ENCODE results near the gene HMGCL. TPM values are rescaled to one million over a fixed set of nuclear protein-coding genes. Genes with fewer than 3 reads are reported as not detected.
A peak's percentile ranks its signal among the peaks of the same experiment; 100 is the strongest.

HMGCL gene
- polyA plus RNA-seq, 1 donor: 70.9 TPM

DNA sequence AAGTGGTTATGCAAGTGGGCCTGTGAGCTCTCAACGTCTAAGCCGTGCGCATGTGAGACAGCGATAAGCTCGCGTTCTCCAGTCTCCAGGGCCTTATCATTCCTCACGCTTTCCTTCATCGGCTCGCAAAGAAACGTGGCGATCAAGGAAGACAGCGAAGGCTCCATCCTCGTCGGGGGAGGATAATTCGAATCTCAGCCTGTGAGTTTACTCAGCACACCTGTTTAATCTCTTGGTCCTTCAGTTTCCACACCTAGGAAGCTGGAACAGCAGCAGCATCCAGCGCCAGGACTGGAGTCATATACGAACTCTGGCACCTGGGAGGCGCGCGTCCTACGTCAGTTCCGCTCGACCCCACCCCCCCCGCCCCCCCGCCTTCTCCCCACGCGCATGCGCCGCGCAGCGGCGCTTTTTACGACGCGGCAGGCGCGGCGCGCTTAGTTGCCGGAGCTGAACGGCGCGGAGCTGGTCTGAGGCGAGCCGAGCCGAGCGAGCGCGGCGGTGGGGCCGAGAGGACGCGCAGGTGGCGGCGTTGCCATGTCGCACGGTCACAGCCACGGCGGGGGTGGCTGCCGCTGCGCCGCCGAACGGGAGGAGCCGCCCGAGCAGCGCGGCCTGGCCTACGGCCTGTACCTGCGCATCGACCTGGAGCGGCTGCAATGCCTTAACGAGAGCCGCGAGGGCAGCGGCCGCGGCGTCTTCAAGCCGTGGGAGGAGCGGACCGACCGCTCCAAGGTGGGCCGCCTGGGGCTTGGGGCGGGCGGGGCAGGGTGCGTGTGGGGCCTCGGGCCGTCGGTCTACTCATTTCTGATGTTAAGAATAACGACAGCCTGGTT is 47.0 kb downstream of the HMGCL start, which contains the start of gene PITHD1:
Gene PITHD1, plus strand, starts transcription at position 440 of the 836 bp plus-strand sequence. Its CDS starts 98 bp downstream, at position 538.
- peak; percentile 89 for DNase-seq

DNA sequence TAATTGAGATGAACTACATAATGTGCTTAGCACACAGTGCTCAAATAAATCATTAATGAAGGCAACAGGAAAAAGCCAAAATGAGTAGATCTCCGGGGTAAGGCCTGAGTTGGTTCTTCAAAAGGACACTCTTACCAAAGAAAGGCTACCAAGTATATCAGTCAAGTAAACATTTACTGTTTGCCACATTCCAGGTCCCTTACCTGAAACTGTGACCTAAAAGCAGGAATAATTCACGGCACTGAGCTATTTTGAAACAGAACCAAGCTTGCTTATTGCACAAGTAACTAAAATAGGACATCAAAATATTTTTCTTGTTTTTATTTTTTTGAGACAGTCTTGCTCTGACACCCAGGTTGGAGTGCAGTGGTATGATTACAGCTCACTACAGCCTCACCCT is 49.0 kb downstream of the HMGCL start:
- DNase-seq: no peak

DNA sequence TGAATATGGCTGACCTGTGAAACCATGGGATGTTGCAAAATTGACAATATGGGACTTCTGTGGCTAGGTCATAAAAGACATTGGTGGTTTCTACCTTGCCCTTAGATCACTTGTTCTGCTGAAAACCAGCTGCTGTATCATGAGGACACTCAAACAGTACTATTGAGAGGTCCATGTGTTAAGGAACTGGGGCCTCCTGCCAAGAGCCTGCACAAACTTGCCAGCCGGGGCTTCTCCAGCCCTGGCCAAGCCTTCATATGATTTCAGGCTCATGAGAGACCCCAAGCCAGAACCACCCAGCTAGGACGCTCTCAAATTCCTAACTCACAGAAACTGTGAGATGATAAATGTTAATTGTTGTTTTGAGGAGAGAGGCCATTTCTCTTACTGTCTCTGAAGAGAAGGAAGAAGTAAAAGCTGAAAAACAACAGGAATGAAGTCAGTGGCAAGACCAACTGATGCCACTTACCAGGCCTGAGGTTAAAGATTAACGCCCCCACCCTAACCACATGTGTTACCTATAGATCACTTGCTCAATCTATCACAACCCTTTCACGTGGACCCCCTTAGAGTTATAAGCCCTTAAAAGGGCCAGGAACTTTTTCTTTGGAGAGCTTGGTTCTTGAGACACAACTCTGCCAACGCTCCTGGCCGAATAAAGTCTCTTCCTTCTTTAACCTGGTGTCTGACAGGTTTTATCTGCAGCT is 50.9 kb downstream of the HMGCL start:
- DNase-seq: no peak

DNA sequence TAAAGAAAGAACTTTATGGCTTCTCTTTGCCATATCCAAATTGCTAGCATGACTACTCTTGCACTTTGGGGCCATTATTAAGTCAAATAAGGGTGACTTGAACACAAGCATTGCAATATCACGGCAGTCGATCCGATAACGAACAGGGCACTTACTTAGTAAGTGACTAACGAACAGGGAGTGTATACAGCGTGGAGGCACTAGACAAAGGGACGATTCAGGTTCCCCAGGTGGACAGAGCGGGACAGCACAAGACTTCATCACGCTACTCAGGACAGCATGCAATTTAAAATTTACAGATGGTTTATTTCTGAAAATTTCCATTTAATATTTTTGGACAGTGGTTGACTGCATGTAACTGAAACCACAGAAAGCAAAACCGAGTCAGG is 52.4 kb downstream of the HMGCL start:
- no peak for DNase-seq

DNA sequence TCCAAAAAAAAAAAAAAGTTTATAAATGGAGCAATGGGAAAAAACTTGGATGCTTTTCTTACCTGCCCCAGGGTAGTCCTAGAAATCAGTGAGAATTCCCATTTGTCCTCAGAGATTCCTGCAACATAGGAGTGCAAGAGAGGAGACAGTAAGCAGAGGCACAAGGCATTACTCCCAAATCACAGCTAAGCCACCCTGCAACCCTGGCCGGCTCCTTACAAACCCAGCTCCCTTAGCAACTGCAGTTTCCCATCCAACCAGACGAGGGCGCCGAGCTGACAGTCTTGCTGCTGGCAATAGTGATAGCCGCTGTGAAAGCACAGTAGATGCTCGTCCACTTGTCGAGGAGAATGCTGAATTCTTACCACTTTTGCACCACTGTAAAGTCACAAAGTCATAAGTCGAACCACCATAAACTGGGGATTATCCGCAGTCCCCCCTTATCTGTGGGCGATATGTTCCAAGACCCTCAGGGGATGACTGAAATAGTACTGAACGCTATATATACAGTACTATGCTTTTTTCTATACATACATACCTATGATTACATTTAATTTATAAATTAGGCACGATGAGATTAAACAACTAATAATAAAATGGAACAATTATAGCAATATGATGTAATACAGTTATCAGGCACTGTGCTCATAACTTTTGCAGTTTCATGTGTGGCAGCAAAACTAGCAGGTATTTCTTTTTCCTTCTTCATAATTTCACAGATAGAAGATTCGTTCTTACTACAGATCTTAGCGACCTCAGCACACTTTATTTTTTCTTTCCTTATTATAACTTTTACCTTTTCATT is 53.0 kb downstream of the HMGCL start:
- peak; percentile 76 for DNase-seq

DNA sequence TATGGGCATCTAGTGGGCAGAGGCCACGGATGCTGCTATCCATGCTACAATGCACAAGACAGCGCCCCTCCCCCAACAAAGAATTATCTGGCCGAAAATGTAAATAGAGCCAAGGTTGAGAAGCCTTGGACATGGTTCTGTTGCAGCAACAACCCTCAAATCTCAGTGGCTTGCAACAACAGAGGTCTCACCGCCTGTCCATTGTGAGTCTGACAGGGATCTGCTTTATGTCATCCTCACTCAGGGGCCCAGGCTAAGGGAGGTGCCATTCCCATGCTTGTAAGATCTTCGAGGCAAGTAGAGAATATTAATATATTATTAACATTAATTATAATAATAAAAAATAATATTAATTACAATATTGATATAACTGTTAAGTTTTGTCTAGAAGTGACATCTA is 56.5 kb downstream of the HMGCL start:
- no peak for DNase-seq

DNA sequence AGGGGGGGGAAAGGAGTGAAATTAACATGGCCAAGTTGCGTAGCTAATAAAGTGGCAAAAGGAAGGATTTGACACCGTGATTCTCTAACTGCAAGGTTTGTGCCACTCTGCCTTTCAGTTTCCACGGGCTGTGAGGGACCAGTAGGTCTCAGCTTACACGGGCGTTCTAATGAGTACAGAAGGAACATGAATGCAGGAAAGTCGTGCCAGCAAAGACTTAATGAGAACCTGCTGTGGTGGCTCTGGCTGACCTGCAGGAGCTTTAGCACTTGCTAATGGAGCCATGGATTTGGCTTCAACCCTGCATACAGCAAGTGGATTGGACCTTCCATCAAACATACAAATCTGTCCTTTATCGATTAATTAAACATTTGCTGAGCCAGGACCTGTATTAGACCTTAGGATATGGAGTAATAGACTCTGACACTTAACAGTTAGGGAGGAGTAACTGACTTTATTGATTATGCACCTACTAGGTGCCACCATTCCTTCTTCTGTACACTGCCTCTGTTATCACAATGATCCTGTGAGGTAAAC is 62.1 kb downstream of the HMGCL start:
- no peak for DNase-seq

DNA sequence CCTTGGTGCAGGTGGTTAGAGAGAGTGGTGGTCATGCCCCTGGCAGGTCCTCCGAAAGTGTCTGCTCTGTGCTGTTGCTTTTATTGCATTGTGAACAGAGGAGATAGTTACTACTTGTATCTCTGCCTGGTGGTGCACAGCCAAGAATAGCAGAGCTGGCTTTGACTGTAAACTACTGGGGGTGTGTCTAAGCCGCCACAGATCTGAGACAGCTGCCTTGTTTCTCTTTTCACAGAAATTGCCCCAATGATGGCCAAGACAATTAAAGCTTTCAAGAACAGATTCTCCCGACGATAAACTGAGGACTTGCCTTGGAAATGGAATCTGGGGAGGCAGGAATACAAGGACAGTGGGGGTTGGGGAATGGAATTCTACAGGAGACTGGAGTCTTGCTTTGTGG is 66.0 kb downstream of the HMGCL start:
- DNase-seq: no peak

DNA sequence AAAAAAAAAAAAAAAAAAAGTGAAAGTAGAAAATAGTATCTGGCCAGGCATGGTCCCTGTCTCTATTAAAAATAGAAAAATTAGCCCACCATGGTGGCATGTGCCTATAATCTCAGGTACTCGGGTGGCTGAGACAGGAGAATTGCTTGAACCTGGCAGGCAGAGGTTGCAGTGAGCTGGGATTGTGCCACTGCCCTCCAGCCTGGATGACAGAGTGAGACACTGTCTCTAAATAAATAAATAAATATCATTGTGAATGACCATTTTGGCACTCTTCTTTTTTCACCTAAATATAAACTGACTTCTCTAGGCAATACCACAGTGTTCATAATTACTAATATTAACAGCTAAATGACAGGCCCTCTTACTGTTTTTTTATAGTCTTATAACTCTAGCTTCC is 67.4 kb downstream of the HMGCL start:
- no peak for DNase-seq

DNA sequence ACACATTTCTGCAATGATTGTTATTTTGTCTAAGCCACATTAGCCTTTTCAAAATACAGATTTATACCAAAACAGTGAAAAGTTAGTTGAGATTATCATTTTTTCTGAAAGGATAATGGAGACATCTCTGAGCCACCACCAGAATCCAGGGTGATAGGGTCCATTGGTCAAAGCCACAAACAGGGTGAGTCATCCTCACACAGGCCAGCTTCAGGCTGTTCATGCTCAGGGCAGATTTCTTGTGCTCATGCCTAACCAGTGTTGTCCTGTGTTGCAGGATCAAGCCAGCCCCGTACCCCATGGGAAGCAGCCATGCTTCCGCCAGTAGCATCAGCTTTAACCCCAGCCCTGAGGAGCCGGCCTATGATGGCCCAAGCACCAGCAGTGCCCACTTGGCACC is 68.6 kb downstream of the HMGCL start:
- no peak for DNase-seq

DNA sequence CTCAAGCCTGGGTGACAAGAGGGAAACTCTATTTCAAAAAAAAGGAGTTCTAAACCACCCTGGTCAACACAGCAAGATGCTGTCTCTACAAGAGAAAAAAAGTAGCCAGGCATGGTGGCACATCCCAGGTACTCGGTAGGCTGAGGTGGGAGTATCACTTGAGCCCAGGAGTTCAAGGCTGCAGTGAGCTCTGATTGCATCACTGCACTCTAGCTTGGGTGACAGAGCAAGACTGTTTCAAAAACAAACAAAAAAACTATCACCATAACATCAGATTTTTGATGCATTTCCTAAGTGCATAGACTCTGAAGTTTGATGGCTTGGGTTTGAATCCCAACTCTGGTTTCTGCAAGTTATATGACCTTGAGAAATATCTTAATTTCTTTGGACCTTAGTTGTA is 72.3 kb downstream of the HMGCL start:
- no peak for DNase-seq

Other genes starting within 250 kb of the HMGCL start
- gene RPL11, start 133.6 kb downstream of the HMGCL start, polyA plus RNA-seq (ENCODE audit: insufficient read length): 2,201 TPM
- 38.1 TPM for gene ELOA, start 82.0 kb downstream of the HMGCL start, polyA plus RNA-seq (ENCODE audit: insufficient read length)
- 68.4 TPM for gene PITHD1, start 47.0 kb downstream of the HMGCL start, polyA plus RNA-seq (ENCODE audit: insufficient read length)
- gene LYPLA2, start 34.3 kb downstream of the HMGCL start, polyA plus RNA-seq (ENCODE audit: insufficient read length): 57.3 TPM
- 32.2 TPM for gene GALE, start 24.7 kb downstream of the HMGCL start, polyA plus RNA-seq (ENCODE audit: insufficient read length)
- gene FUCA1, start 42.9 kb upstream of the HMGCL start, polyA plus RNA-seq (ENCODE audit: insufficient read length): 41.7 TPM
- gene CNR2, start 87.9 kb upstream of the HMGCL start, polyA plus RNA-seq (ENCODE audit: insufficient read length): 0.08 TPM
- 209 TPM for gene PNRC2, start 134.4 kb upstream of the HMGCL start, polyA plus RNA-seq (ENCODE audit: insufficient read length)
- 315 TPM for gene SRSF10, start 154.9 kb upstream of the HMGCL start, polyA plus RNA-seq (ENCODE audit: insufficient read length)

All from left kidney (tissue), 2 donors.